Hepatic stellate cell (primary cell): ENCODE results near the gene L3MBTL3.

Experiments used
- DNase-seq: peaks from one replicate; pipeline ENCODE4 v3.0.0; 2011; ENCODE audit warnings: low spot score

L3MBTL3 gene

DNA sequence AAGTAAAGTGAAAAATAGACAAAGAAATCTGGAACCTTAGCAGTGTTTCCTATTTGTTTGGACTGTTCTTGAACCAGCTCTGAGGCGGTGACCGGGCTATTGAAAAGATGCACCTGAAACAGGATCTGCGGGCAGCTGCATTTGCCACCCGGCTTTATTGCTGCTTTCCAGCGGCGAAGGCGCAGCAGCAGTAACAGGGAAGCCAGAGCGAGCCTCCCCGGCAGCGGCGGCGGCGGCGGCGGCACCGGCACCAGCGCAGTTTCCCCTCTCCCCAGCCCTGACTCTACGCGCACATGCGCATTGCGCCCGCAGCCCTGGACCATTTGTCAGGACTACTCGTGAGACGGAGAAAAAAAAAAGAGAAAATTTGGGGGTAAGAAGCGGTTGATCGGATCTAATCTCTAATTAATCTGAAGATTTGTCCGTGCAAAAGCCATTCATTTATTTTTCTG, at the start of gene L3MBTL3:
TSS of gene L3MBTL3 (plus strand) at position 290 of the 452 bp plus-strand sequence. CDS start 24,119 bp downstream, outside the sequence.
- peak; percentile 94 for DNase-seq

DNA sequence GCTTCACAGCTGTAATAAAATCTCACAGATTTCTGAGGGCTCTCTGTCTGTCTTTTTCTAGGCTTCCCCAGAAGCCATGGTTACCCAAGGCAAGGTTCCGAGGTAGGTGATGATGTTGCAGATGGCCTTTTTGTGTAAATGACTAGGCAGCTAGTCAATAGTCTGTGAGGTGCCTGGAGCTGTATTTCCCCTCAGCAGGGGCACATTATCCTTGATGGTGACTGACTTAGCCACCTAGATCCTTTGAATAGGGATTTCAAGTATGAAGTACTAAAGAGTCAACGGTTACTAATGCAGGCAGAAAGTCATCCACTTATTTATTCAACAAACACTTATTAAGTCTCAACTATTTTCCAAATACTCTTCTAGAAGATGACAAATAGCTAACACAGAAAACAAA, 49.3 kb upstream of the L3MBTL3 start:
- DNase-seq: no peak

DNA sequence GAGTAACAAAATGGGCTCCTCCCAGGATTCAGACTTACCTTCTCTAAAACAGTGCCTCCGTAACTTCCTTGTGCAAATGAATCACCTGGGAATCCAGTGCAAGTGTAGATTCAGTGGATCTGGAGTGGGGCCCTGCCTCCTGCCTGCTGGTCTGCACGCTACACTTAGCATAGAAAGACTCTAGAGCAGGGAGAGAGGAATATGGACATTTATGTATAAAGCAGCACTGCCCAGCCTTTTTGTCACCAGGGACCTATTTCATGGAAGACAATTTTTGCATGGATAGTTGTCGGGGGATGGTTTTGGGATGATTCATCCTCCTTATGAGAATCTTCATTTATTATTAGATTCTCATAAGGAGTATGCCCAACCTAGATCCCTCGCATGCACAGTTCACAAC, 42.3 kb upstream of the L3MBTL3 start:
- no peak for DNase-seq

DNA sequence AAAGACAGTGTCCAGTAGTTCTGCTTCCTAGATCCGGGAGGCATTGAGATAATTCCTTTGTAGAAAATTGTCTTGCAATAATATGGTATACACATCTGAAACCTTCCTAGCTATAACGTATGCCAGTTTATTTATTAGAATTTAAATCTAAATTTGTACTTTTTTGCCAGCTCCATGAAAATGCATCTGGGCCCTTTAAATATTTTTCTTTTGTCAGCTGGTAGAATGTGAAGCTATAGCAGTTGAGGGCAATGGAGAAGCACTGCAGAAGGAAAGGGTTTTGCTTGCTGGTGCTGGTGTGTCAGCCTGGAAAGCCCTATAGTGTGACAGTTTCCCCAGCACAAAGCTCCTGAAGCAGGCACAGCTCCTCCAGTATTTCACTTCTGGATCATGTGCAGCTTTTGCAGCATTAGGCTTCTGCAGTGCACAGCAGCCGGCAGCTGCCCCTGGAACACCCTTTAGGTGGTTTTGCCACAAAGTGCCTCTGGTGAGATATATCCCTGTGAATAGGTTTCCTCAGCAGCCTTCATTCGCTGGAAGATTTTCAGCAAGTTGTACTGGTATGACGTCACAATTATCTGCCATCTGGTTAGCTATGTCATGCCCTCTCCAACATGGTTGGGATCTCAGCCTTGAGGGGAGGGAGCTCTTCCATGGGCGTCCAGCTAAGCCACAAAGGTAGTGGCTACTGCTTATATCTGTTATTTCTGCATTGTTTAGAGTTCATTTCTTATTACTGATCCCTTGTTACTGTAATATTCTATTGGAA, 40.0 kb upstream of the L3MBTL3 start:
- no peak for DNase-seq

DNA sequence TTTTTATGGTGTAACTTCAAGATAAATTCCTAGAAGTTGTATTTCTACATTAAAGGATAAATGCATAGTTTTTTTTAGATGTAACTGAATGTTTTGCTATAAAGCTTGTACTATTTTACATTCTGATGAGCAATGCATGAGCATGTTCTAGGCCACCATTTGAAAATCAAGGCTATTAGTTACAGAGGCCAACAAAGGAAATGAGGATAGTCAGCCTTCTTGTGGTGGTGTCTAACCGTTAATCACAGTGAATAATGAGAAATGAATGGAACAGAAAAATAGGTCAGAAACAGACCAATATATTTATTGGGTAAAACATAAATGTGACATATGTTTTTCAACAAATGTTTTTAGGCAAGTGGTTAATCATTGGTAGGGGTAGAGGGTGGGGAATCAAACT, 37.6 kb upstream of the L3MBTL3 start:
- no peak for DNase-seq

DNA sequence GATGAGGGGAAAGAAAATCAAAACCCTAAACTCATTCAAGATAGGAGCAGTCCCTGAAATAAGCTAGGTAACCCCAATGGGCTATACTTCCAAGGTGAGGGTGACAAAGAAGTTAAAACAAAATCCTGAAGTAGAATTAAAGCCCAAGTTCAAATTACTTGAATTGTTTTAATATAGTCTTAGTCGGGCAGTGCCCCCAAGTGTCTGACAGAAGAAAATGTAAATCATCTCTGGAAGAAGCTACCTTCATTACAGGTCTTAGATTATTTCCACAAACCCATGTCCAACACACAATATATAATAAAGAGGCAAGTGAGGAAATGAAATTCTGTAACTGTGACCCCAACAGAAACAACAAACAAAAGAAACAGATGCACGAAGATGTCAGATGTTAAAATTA, 36.8 kb upstream of the L3MBTL3 start:
- peak; percentile 6 for DNase-seq

DNA sequence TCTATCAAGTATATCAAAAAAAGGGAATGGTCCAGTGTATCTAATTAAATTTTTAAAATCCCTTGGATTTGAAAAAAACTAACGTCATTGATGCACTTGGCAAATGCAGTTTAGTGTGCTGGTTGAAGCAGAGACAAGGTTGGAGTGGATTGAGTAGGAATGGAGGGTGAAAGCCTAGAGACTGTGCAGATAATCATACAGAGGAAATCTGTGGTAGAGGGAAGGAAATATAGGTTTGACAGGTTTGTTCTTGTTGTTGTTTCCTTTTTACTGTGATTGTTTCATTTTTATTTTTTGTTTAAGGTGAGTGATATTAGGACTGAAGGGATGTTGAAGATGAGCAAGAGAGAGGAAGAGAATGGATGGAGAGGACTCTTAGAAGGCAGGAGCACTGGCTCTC, 29.0 kb upstream of the L3MBTL3 start:
- DNase-seq: no peak

DNA sequence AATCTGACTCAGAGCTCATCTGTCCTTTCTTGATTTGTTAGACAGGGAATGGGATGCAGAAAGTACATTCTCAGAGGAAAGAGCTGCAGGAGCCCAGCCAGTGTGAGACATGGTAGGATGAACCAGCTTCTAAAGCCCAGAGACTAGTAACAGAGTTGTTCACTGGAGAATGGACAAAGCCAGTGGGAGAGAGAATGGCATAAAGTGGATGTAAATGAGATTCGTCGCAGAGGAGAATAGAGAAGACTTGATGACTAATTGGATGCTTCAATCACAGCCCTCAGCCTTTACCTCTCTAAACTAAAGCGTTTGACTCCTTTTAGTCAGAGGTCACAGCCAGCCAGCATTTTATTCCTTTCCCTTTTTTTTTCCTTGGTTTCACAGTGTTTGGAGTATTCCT, 25.5 kb upstream of the L3MBTL3 start:
- no peak for DNase-seq

DNA sequence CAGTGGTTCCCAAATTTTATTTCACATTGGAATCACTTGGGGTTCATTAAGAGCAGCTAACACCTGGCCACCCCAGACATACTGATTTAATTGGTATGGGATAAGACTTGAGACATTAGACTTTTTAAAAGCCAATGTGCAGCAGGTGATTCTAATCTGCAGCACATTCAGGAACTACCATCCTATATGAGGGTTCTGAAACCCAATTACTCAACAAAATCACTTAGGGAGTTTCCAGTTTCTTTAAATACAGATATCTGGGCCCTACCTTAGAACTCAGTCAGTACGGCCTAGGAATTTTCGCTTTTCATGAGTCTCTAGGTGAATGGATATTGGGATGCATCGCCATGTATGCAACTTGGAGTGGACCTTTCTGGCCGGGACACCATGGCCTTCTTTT, 24.0 kb upstream of the L3MBTL3 start:
- no peak for DNase-seq

DNA sequence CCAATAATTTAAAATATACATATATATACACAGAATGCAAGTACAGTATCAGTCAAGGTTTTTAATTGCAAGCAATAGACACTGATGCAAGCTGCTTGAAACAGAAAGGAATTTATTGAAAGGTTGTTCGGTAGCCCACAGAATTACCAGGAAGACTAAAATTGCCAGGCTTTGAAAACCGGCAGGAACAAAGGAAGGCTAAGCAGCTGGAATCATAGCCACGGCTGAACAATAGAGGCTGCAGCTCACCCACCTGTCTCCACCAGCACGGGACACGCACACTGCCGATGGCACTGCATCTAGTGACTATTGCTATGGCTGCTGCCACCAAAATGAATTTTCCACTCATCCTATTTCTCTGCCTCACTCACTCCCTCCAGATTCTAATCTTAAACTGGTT, 22.0 kb upstream of the L3MBTL3 start:
- DNase-seq: no peak

DNA sequence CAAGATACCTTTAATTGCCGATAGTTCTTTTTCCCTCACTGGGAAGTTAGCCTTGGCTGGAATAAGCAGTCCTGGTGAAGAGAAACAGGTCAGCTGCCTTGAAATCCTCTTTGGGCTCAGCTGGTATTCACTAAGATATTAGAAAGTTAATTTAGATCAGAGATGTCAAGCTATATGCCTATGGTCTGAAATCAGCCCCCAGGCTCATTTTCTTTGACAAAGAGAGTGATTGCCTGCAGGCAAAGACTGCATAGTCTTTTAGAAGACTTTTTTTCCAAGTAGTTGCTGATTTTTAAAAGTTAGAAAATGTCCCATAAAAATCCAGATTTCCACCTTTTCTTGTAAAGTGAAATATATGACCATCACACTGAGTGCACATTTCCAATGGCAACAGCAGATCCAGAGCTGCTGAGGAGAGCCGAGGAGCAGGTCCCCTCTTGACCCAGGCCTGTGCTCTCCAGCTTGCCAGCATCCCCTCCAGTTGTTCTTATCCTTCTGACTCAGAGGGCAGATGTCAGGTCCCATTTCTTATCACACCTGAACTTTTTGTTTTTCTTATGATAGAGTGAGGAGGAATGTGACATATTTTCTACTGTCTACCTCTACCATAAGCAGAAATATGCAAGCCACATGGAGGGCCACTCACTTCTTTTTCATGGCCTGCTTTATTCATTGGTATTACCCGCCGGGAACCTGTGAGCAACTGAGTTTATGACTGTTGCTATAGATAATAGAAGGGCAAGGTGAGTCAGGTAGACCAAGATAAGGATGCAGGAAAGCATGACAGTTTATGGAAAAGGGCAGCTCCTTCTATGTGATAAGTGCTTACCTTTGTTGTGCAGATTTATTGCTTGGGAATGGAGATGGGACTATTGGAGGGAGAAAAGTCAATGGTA, 17.6 kb upstream of the L3MBTL3 start:
- DNase-seq: no peak

DNA sequence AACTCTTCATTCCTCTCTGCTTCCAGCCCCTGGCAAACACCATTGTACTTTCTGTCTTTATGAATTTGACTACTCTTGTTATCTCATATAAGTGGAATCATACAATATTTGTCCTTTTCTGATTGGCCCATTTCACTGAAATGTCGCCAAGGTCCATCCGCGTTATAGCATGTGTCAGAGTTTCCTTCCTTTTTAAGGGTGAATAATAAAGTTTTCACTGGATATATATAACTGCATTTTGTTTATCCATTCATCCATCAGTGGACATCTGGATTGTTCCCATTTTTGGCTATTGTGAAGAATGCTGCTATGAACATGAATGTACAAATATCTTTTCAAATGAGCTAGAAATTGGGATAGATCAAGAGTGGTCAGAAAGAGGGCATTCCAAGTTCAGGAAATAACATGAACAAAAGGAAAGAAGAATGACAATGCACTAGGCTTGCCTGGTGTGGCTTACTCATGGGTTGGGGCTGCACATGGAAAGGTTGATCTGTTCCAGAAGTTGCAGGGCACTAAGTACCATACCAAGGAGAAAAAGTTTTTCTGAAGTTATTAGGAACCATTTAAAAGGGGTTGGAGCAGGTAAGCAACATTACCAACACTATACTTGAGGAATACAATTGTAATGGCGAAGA, 10.0 kb upstream of the L3MBTL3 start:
- no peak for DNase-seq

DNA sequence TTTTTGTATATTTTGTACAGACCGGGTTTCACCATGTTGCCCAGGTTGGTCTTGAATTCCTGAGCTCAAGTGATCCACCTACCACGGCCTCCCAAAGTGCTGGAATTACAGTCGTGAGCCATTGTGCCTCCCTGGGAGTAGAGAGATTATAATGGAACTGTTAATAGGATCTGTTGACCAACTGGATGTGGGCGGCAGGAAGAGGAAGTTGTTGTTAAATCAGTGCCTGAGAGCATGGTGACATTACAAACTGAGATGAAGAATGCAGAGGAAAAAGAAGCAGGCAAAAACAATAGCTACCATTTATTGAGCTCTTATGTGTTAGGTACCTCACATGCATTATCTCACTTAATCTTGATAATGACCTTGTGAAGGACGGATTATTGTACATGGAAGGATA, 9.2 kb upstream of the L3MBTL3 start:
- DNase-seq: no peak

DNA sequence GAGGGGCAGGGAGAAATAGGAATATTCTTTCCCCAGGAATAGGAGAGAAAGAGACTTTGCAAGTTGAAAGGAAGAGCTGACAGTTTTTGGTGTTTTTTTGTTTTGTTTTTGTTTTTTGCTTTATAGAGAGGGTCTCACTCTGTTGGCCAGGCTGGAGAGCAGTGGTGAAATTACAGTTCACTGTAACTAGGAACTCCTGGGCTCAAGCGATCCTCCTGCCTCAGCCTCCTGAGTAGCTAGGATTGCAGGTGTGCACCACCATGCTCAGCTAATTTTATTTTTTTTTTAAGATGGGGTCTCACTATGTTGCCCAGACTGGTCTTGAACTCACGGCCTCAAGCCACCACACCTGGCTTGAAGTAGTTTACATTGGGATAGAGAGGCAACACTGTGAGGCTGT, 8.0 kb upstream of the L3MBTL3 start:
- DNase-seq: no peak

DNA sequence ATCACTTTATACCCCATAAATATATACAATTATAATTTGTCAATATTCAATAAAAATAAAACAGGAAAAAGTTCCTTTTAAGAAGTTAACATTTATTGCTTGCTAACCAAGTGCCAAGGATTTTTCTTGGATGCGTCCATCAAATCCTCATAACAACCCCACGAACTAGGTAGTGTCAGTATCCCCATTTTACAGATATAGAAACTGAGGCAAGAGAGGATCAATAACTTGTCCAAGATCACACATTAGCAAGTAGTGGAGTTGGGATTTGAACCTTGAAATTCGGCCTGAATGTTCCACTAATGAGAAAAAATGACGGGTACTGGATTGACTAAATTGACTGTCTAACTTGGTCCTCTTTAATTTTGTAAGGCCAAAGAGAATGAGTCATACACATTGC, 5.7 kb upstream of the L3MBTL3 start:
- no peak for DNase-seq

DNA sequence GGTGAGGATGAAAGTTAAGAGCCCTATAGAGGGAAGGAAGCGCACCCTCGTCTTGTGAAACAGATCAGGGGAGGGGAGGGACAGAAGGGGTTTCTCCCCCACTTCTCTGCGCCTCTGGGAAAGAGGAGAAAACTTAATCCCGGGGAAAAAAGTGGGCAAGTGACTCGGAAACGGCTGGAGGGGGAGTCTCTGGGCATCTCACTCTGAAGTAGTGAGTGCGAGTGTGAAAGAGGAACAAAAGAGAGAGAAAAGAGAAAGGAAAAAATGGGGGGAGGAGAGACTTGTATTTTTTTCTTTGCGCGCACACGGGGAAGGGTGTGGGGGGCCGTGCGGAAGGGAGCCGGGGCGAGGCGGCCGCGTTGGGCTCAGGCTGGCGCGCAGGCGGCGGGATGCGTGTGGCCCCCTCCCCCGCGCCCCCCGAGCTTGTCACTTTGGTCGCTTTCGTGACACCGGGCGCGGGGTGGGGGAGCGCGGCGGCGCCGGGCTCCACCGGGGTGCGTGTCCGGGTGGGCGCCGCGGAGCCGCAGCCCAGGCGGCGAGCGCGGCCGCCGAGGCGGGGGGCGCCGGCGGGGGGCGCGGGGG, 454 bp downstream of the L3MBTL3 start:
- DNase-seq: no peak

DNA sequence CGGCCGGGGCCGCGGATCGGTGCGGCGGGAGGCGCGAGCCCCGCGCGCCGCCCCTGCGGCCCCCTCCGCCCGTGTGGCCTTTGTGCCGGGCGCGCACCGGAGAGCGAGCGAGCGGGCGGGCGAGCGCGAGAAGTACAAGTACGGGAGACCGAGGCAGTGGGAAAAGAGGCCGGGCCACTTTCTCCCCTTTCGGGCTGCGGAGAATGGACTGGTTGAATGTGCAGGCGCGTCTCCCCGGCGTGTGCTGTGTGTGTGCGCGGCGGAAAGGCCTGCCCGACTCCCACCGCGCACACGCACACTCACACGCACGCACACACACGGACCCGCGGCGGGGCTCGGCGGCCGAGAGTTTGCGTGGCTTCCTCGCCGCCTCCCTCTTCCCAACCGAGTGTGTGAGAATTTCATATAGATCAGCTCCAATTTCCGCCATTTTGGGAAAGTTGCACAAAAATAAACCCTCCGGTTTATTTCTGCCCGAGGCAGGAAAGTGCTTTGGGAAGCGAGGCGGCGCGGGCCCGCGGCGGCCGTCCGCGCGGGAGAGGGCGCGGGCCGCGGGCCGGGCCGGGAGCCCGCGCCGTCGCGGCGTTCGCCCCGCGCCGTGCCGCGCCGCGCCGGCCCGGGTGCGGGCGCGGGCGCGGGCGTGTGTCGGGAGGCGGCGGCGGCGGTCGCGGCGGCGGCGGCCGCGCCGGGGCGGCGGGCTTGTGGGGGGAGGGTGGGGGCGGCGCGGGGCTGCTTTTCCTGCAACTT, 1.1 kb downstream of the L3MBTL3 start:
- peak; percentile 31 for DNase-seq

DNA sequence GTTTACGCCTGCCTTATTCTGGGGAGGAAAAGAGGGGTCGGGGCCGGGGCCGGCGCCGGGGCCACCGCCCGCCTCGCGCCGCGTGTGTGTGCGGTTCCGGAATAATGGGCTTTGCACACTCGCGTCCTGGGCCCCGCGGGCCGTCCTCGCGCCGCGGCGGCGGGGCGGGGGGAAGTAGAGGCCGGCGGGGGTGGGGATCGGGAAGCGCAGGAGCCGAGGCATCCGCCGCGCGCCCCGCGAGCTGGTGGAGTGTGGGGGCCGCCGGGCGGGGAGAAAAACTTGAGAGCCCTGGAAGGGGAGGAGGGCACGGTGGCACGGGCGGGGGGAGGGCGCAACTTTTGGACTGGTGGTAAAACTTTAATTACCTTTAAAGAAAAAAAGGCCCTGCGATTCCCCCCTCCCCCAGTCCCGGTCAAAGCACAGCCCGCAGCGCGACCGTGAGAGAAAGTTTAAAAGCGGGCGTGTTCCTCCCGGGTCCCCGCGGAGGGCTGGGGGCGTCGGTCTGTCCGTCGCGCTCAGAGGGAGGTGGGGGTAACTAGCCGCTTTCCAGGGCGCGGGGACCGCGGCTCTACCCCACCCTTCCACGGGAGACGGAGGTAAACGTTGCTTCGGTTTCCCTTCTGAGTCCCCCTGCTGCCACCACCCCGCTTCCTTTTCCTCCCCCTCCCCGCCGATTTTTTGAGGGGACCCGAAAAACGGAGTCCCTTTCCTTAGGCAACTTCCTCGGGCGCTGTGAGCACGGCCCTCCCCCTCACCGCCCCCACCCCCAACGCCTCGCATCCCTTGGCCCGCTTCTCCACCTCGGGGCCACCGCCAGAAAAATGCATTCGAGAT, 1.9 kb downstream of the L3MBTL3 start:
- DNase-seq: peak; percentile 24

DNA sequence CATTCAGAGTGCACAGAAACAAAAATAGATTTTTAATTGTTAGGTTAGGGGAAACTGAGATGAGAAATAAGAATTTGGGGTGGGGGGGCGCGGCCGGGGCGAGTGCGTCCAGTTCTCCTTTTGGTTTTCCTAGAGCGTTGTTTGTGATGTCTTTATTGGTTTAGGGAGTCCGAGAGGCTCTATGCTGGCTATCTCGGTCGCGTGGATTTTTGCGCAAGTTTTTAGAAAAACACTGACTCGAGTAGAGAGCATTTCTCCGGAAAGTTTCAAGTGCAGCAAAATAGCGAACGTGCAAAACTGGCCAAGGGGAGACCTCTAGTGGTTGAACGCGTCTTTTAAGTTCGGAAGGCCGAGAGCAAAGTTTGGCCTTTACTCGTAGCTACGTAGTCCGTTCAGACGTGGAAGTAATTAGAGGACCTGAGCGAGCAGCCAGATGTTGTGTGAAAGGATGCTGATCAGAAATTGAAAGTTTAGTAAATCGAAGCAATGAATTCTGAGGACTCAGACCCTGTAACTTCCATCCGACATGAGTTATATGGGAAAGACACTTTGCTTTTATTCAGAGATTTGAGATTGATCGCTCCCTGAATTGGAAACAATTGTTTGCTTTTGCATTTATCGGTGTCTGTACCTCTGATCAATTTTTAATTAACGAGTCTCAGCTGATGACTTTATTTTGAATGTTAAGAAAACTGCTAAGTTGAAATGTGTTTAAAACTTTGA, 2.7 kb downstream of the L3MBTL3 start:
- peak; percentile 60 for DNase-seq

DNA sequence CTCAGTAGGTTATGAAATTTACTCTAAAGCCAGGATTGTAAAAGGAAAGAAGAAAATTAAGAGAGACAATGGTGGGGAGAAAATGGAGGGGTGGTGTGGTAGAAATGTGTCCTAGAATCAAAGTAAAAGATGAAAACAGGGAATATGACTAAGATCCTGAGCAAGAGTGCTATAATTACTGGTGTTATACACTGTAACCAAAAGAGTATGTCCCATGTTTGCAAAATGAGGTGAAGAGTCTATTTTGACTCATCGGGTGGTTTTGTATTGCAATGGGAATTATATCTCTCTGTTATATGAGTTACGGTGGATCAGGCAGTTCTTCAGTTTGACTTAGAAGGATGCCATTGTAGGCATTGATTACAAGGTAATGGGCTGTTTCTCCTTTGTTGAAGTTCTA, 8.5 kb downstream of the L3MBTL3 start:
- DNase-seq: no peak
